ENCODE data around the gene SLC38A3. TPM values are rescaled to one million over a fixed set of nuclear protein-coding genes. Genes with fewer than 3 reads are reported as not detected.

The SLC38A3 gene
- total RNA-seq, 1 experiment from 2014 or later, result 16.8 TPM

- H3K36me3 Mint-ChIP-seq (ENCODE audit: insufficient read depth, unreplicated experiment), result no peaks in the 10 kb centered on the region
- no peaks in the 10 kb centered on the region for H3K27me3 Mint-ChIP-seq (ENCODE audit: insufficient read depth, unreplicated experiment)
- DNase-seq, result no peak
- intact Hi-C loops (cut with micrococcal nuclease; ENCODE audit: unreplicated experiment), result no loop called here
- no peak overlapping the region for H3K4me3 ChIP-seq (ENCODE audit: low read depth, low read length)
- H3K4me3 Mint-ChIP-seq (ENCODE audit: unreplicated experiment), result no peak overlapping the region
- H3K9me3 Mint-ChIP-seq (ENCODE audit: unreplicated experiment), result no peaks in the 10 kb centered on the region
- CTCF ChIA-PET, result interaction anchor here (1.2 kb wide), 1 partner anchor 14 kb away, joined by 4 read pairs; no protein-coding TSS in a partner anchor
- TF ChIP-seq CTCF (IDR thresholded peaks at IDR 0.05; ENCODE audit: insufficient read depth in 1 of 2, low read depth in 1 of 2, low read length in 1 of 2, severe bottlenecking in 1 of 2, unreplicated experiment in 1 of 2), result no peak
- no peaks in the 10 kb centered on the region for H3K27me3 ChIP-seq (replicated peaks; ENCODE audit: control insufficient read depth, insufficient read depth, low read length)
- H3K27ac Mint-ChIP-seq (ENCODE audit: unreplicated experiment), result no peak overlapping the region
- no TSS peak for BruUV-seq (replicated peaks)
- POLR2A ChIA-PET, result no interaction called here
- peaks cover 2% of the 10 kb centered on the region for H3K4me1 Mint-ChIP-seq (ENCODE audit: low read depth, unreplicated experiment)
- no peaks in the 10 kb centered on the region for H3K36me3 ChIP-seq (ENCODE audit: control insufficient read depth, insufficient read depth, low read length)
- peaks cover 8% of the 10 kb centered on the region for H3K4me1 ChIP-seq
- H3K9me3 ChIP-seq, result no peaks in the 10 kb centered on the region
These were observed 30.6 kb upstream of the SLC38A3 start for GRCh38 chr3:50174517-50174895.

- intact Hi-C loops (cut with micrococcal nuclease; ENCODE audit: unreplicated experiment), result no loop called here
- ChIA-PET POLR2A (no interaction called here), CTCF (interaction anchor here (1.2 kb wide), 1 partner anchor 14 kb away, joined by 4 read pairs; no protein-coding TSS in a partner anchor)
- H3K4me3 ChIP-seq (ENCODE audit: low read depth, low read length), result no peak overlapping the region
- H3K27me3 ChIP-seq (replicated peaks; ENCODE audit: control insufficient read depth, insufficient read depth, low read length), result no peaks in the 10 kb centered on the region
- no peak overlapping the region for H3K4me3 Mint-ChIP-seq (ENCODE audit: unreplicated experiment)
- H3K4me1 Mint-ChIP-seq (ENCODE audit: low read depth, unreplicated experiment), result peaks cover 8% of the 10 kb centered on the region
- no peaks in the 10 kb centered on the region for H3K9me3 Mint-ChIP-seq (ENCODE audit: unreplicated experiment)
- no peak overlapping the region for H3K27ac Mint-ChIP-seq (ENCODE audit: unreplicated experiment)
- H3K4me1 ChIP-seq, result peaks cover 14% of the 10 kb centered on the region
- no peaks in the 10 kb centered on the region for H3K27me3 Mint-ChIP-seq (ENCODE audit: insufficient read depth, unreplicated experiment)
- no peaks in the 10 kb centered on the region for H3K36me3 Mint-ChIP-seq (ENCODE audit: insufficient read depth, unreplicated experiment)
- no peaks in the 10 kb centered on the region for H3K36me3 ChIP-seq (ENCODE audit: control insufficient read depth, insufficient read depth, low read length)
- no peak for TF ChIP-seq CTCF (IDR thresholded peaks at IDR 0.05; ENCODE audit: insufficient read depth in 1 of 2, low read depth in 1 of 2, low read length in 1 of 2, severe bottlenecking in 1 of 2, unreplicated experiment in 1 of 2)
- no peaks in the 10 kb centered on the region for H3K9me3 ChIP-seq
- no peak for DNase-seq
- BruUV-seq (replicated peaks), result no TSS peak
These were observed 30.0 kb upstream of the SLC38A3 start for GRCh38 chr3:50174947-50175524.

GRCh38 chr3:50177346-50177745 lies 27.7 kb upstream of the SLC38A3 start:
- POLR2A ChIA-PET, result no interaction called here
- CTCF ChIA-PET, result no interaction called here
- Mint-ChIP-seq H3K36me3 (ENCODE audit: insufficient read depth, unreplicated experiment) (peaks cover 10% of the 10 kb centered on the region), H3K9me3 (ENCODE audit: unreplicated experiment) (no peaks in the 10 kb centered on the region), H3K4me1 (ENCODE audit: low read depth, unreplicated experiment) (peaks cover 20% of the 10 kb centered on the region), H3K27me3 (ENCODE audit: insufficient read depth, unreplicated experiment) (no peaks in the 10 kb centered on the region), H3K4me3 (ENCODE audit: unreplicated experiment) (no peak overlapping the region), H3K27ac (ENCODE audit: unreplicated experiment) (no peak overlapping the region)
- H3K4me1 ChIP-seq, result peaks cover 29% of the 10 kb centered on the region
- H3K27me3 ChIP-seq (replicated peaks; ENCODE audit: control insufficient read depth, insufficient read depth, low read length), result no peaks in the 10 kb centered on the region
- no TSS peak for BruUV-seq (replicated peaks)
- no peak overlapping the region for H3K4me3 ChIP-seq (ENCODE audit: low read depth, low read length)
- intact Hi-C loops (cut with micrococcal nuclease; ENCODE audit: unreplicated experiment), result no loop called here
- TF ChIP-seq CTCF (IDR thresholded peaks at IDR 0.05; ENCODE audit: insufficient read depth in 1 of 2, low read depth in 1 of 2, low read length in 1 of 2, severe bottlenecking in 1 of 2, unreplicated experiment in 1 of 2), result no peak
- no peak for DNase-seq
- no peaks in the 10 kb centered on the region for H3K9me3 ChIP-seq
- H3K36me3 ChIP-seq (ENCODE audit: control insufficient read depth, insufficient read depth, low read length), result no peaks in the 10 kb centered on the region
